ENCODE results near the gene YPEL4.
A peak's percentile ranks its signal among the peaks of the same experiment; 100 is the strongest.

YPEL4 gene

DNA sequence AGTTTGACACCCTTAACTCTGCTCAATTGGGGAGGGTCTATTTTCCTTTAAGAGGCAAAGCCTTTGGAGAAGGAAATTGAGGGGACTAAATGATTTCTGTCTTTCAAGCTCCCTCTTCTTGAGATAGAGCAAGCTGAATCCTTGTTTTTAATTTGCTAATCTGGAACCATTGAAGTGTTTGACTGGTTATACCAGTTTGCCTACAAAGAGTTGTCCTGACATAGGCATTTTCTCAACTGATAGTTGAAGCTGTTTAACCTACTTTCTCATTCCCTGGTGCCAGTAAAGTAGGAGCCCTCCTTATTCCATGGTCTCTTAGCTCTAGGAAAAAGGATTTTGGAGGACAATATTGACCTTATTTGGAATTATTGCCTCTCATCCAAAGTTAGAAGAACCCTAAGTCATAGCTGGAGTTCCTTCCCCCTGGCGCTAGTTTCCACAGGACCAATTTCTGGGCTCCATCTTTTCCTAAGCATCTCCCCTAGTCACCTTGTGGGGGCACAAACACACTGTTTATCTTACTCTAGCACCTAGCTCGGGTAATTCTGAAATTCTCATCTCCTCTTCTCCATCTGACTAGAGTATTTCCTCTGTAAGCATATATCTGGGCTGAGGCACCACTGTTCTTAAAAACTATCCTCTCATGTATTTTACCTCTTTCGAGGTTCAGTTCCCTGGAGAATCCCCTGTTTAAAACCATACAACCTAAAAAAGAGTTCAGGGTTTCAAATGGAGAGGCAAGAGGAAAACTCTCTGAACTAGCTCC is 25.6 kb upstream of the YPEL4 start:
- no peak for DNase-seq (ENCODE audit: low spot score)
- TF ChIP-seq, protein P1, sequence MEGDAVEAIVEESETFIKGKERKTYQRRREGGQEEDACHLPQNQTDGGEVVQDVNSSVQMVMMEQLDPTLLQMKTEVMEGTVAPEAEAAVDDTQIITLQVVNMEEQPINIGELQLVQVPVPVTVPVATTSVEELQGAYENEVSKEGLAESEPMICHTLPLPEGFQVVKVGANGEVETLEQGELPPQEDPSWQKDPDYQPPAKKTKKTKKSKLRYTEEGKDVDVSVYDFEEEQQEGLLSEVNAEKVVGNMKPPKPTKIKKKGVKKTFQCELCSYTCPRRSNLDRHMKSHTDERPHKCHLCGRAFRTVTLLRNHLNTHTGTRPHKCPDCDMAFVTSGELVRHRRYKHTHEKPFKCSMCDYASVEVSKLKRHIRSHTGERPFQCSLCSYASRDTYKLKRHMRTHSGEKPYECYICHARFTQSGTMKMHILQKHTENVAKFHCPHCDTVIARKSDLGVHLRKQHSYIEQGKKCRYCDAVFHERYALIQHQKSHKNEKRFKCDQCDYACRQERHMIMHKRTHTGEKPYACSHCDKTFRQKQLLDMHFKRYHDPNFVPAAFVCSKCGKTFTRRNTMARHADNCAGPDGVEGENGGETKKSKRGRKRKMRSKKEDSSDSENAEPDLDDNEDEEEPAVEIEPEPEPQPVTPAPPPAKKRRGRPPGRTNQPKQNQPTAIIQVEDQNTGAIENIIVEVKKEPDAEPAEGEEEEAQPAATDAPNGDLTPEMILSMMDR (IDR thresholded peaks at IDR 0.05; ENCODE audit: borderline replicate concordance, control extremely low read depth, extremely low read depth, insufficient read depth, missing control alignments): no peak
- in situ Hi-C loops (cut with MboI; ENCODE audit: low sequenced_read_pairs, unreplicated experiment): no loop called here

DNA sequence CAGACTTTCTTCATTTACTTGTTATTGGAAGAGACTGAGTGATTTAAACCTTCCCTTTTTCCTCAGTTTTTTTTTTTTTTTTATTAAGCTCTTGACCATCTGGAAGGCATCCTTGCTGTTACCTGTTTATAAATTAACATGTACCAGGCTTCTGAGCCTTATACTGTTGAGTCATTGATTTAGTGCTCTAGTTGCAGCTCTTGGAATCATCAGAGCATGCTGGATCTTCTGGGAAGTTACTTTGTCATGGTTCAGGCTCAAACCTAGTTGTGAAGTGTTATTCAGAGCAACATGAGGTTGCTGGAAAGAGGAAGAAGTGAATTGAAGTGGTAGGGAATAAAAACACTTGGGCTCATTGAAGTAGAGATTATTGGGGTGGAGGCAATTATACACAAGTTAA is 24.5 kb upstream of the YPEL4 start:
- TF ChIP-seq, protein P1 (IDR thresholded peaks at IDR 0.05; ENCODE audit: borderline replicate concordance, control extremely low read depth, extremely low read depth, insufficient read depth, missing control alignments): no peak
- no peak for DNase-seq (ENCODE audit: low spot score)
- in situ Hi-C loops (cut with MboI; ENCODE audit: low sequenced_read_pairs, unreplicated experiment): loop anchor here (25.0 kb wide), 2 partner anchors 138 to 838 kb away; partner anchors contain the start of gene OR5B21

DNA sequence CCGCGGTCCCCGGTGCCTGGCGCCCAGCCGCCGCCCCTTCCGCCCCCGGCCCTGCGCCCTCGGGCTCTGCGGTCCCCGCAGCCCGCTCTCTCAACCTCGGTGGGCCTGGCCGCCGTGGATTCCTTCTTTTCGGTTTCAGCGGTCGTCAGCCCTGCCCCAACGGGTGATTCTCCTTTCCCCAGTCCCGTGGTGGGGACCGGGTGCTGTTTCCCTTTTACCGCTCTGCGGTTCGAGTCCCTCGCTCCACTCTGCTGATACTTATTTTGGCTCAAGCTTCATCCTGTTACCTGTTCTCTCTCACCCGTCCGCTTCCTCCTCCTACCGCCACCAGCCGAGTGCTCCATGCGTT is 18.7 kb upstream of the YPEL4 start:
- TF ChIP-seq, protein P1 (IDR thresholded peaks at IDR 0.05; ENCODE audit: borderline replicate concordance, control extremely low read depth, extremely low read depth, insufficient read depth, missing control alignments): no peak
- in situ Hi-C loops (cut with MboI; ENCODE audit: low sequenced_read_pairs, unreplicated experiment): loop anchor here (25.0 kb wide), 2 partner anchors 144 to 844 kb away; partner anchors contain the start of gene OR5B21
- no peak for DNase-seq (ENCODE audit: low spot score)

DNA sequence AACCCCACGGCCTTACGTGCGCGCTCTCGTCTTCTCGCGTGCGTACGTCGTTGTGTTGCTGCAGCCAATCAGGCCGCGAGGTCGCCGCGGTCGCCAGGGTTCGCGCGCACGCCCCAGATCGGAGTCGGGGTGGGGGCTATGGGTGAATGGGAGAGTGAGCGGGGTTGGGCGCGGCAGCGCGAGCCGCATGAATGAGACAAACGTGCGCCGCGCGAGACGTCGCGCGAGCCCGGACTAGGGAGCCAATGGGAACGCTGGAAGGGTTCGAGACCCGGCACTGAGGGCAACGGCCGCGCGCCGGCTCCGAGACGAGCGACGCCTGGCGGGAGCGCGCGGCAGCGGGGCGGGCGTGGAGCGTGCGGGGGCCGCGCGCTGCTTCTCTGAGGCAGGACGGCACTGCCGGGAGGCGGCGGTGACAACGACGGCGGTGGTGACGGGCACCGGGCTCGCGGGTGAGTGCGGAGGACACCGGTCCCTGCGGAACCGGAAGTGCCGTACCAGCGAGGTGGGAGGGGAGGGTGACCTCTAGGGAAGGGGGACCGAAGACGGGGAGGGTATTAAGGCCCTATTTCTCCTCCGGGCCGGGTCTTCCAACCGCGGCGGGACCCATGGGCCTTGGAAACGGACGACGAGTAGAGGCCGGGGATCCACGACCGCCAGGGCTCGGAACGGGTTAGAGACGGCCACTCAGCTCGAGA is 18.2 kb upstream of the YPEL4 start, which contains the start of gene ZDHHC5:
ZDHHC5 (plus strand) TSS at position 379 of the 698 bp plus-strand sequence. CDS start 4,977 bp downstream, outside the sequence.
- TF ChIP-seq, protein P1 (IDR thresholded peaks at IDR 0.05; ENCODE audit: borderline replicate concordance, control extremely low read depth, extremely low read depth, insufficient read depth, missing control alignments): peak; percentile 43
- peak; percentile 98 for DNase-seq (ENCODE audit: low spot score)
- in situ Hi-C loops (cut with MboI; ENCODE audit: low sequenced_read_pairs, unreplicated experiment): loop anchor here (25.0 kb wide), 2 partner anchors 144 to 844 kb away; partner anchors contain the start of gene OR5B21

DNA sequence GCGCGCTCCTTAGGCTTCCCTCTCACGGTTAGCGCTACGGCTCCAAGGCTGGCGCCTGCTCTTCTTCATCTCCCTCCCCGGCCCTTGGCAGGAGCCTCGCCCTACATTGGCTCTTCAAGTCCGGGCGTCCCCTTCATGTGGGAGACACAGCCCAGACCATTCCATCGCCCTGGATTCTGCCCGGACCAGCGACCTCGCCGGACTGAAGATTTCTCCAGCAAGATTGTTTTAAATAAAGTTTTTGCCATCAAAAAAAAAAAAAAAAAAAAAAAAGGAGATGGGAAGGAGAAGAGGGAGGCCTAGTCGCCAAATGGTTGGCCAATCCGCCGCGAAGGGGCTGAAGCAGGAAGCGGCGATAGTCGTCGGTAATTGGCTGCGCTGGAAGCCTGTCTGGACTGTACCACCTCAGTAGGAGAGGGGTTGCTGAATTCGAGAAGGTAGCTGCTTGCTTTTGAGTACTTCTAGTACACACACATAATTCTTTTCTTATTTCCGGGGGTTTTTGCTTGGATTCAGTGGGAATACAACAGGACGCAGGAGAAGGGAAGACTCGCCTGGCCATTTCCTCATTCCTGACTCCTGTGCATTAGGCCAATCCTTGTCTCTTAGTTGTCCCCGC is 17.5 kb upstream of the YPEL4 start:
- DNase-seq (ENCODE audit: low spot score): peak; percentile 94
- TF ChIP-seq, protein P1 (IDR thresholded peaks at IDR 0.05; ENCODE audit: borderline replicate concordance, control extremely low read depth, extremely low read depth, insufficient read depth, missing control alignments): no peak
- in situ Hi-C loops (cut with MboI; ENCODE audit: low sequenced_read_pairs, unreplicated experiment): loop anchor here (25.0 kb wide), 2 partner anchors 145 to 845 kb away; partner anchors contain the start of gene OR5B21

DNA sequence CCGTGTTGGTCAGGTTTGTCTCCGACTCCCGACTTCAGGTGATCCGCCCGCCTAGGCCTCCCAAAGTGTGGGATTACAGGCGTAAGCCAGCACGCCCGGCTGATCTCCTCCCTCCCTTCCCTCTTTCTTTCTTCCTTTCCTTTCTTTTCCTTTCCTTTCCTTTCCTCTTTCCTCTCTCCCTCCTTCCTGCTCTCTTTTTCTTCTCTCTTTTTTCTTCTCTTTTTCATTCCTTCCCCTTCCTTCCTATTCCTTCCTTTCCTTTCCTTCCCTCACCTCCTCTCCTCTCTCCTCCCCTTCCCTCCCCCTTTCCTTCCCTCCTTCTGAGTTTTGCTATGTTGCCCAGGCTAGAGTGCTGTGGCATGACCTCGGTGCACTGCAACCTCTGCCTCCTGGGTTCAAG is 14.3 kb upstream of the YPEL4 start:
- DNase-seq (ENCODE audit: low spot score): no peak
- in situ Hi-C loops (cut with MboI; ENCODE audit: low sequenced_read_pairs, unreplicated experiment): loop anchor here (25.0 kb wide), 2 partner anchors 148 to 848 kb away; partner anchors contain the start of gene OR5B21
- TF ChIP-seq, protein P1 (IDR thresholded peaks at IDR 0.05; ENCODE audit: borderline replicate concordance, control extremely low read depth, extremely low read depth, insufficient read depth, missing control alignments): no peak
